Measurements from ENCODE around the gene RTN4RL1. TPM values are rescaled to one million over a fixed set of nuclear protein-coding genes. Genes with fewer than 3 reads are reported as not detected.
"Not testable (repeated sequence)": the region's sequence is repeated elsewhere in the genome, so short reads cannot be mapped to it uniquely, and the experiment has no call there.

The RTN4RL1 gene
- total RNA-seq, 4 donors from 2014 or later, result 7.3 to 12.6 (median 7.8) TPM

DNA sequence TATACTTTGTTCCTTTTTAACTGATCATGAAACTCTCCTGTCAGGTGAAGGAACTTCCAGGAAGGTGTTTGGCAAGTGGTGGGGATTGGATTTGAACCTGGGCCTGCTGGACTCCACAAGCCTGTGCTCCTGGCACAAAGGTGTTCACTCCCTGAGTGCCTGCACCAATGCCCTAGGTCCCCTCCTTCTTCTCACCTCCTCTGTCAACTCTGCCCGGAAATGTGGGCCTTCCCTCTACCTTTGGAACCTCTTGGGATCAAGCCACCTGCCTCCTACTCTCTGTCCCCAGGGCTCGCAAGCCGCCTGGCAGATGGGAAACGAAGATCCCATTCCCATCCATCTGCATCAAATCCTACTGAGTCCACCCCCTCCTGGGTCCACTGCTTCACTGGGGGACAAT lies 40.0 kb downstream of the RTN4RL1 start:
- Histone ChIP-seq H3K27me3 (no peaks in the 10 kb centered on the region), H3K27ac (no peak overlapping the region), H3K9me3 (no peaks in the 10 kb centered on the region), H3K4me1 (peaks cover 0 to 14% (median 0%) of the 10 kb centered on the region in 4 donors), H3K36me3 (no peaks in the 10 kb centered on the region), H3K4me3 (no peak overlapping the region)
- 91 to 95% methylated on average over 4 of the region's 4 CpGs for WGBS, 2 donors
- DNase-seq (ENCODE audit: low spot score in 2 of 2), result no peak
- no peak for TF ChIP-seq EP300 (IDR thresholded peaks at IDR 0.05)
- no peak for TF ChIP-seq POLR2A (IDR thresholded peaks at IDR 0.05)
- TF ChIP-seq, protein P1, sequence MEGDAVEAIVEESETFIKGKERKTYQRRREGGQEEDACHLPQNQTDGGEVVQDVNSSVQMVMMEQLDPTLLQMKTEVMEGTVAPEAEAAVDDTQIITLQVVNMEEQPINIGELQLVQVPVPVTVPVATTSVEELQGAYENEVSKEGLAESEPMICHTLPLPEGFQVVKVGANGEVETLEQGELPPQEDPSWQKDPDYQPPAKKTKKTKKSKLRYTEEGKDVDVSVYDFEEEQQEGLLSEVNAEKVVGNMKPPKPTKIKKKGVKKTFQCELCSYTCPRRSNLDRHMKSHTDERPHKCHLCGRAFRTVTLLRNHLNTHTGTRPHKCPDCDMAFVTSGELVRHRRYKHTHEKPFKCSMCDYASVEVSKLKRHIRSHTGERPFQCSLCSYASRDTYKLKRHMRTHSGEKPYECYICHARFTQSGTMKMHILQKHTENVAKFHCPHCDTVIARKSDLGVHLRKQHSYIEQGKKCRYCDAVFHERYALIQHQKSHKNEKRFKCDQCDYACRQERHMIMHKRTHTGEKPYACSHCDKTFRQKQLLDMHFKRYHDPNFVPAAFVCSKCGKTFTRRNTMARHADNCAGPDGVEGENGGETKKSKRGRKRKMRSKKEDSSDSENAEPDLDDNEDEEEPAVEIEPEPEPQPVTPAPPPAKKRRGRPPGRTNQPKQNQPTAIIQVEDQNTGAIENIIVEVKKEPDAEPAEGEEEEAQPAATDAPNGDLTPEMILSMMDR (IDR thresholded peaks at IDR 0.05), result no peak

DNA sequence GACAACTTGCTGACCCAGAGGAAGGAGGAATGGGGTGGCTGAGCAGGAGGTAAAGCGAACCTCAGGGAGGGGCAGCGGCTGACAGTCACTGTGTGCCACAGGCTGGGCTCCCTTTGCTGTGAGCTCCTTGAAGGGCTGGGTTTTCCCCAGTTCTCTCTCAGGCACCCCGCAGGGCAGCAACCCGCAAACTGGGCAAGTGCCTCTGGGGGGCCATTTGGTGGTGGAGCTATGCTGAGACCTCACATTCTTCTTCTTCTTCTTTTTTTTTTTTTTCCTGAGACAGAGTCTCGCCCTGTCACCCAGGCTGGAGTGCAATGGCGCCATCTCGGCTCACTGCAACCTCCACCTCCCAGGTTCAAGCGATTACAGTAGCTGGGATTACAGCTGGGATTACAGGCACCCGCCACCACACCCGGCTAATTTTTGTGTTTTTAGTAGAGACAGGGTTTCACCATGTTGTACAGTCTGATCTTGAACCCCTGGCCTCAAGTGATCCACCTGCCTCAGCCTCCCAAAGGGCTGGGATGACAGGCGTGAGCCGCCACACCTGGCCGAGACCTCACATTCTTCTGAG lies 42.3 kb downstream of the RTN4RL1 start:
- 75 to 84% methylated on average over 10 to 13 of the region's 13 CpGs for WGBS, 2 donors

DNA sequence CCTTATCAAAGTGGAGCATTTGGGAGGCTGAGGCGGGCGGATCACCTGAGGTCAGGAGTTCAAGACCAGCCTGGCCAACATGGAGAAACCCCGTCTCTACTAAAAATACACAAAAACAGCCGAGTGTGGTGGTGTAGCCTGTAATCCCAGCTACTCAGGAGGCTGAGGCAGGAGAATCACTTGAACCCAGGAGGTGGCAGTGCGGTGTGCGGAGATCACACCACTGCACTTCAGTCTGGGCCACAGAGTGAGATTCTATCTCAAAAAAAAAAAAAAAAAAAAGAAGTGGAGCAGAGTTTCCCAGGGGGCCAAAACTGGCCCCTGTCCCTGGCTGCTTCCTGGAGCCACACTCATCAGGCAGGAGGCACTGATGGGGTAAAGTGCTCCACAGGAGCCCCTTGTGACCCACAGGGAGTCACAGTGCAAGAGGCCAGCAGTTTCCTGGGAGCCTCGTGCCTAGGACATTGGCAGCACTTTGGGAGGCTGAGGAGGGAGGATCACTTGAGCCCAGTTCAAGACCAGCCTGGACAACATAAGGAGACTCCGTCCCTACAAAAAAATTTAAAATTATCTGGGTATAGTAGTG lies 44.4 kb downstream of the RTN4RL1 start:
- 83 to 84% methylated on average over 8 of the region's 8 CpGs for WGBS, 2 donors

More for the DNA sequence above, 42.3 kb downstream of the RTN4RL1 start:
- not testable (repeated sequence) for DNase-seq (ENCODE audit: low spot score in 2 of 2); H3K9me3 ChIP-seq; H3K27ac ChIP-seq; H3K36me3 ChIP-seq; H3K27me3 ChIP-seq; H3K4me3 ChIP-seq
- peaks cover 0 to 24% (median 0%) of the 10 kb centered on the region in 4 donors for H3K4me1 ChIP-seq

DNA sequence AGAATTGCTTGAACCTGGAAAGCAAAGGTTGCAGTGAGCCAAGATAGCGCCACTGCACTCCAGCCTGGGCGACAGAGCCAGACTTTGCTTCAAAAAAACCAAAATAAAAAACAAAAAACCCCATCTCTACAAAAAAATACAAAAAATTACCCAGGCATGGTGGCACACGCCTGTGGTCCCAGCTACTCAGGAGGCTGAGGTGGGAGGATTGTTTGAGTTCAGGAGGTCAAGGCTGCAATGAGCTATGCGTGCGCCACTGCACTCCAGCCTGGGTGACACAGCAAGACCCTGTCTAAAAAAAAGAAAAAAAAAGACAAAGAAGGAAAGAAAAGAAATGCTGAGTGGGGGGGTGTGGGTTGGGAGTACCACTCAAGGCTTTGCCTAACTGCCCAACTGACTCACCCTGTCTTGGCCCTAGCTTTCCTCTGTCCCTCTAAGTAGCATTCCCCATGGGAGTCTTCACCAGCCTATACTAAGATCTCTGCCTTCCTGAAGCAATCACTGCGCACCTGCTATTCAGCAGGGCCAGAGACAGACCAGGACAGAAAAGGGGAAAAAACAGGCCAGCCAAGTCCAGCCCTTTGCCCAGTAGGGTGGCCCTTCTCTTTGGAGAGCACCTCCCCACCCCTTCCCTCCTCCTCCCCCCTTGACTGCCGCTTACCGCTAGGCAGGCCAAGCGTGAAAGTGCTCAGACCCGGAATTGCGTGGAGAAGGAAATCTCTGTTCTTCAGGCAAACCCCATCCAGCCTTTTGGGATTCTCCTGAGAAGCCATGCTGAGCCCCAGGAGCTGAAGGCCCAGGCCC lies 45.8 kb downstream of the RTN4RL1 start:
- no peaks in the 10 kb centered on the region for H3K36me3 ChIP-seq
- H3K9me3 ChIP-seq, result no peaks in the 10 kb centered on the region
- no peak for DNase-seq (ENCODE audit: low spot score in 2 of 2)
- peaks cover 0 to 33% of the 10 kb centered on the region in 2 donors for H3K27me3 ChIP-seq
- H3K4me3 ChIP-seq, result no peak overlapping the region
- H3K4me1 ChIP-seq, result peaks cover 0 to 33% (median 0%) of the 10 kb centered on the region in 4 donors
- 65 to 73% methylated on average over 11 of the region's 11 CpGs for WGBS, 2 donors
- no peak overlapping the region for H3K27ac ChIP-seq
- TF ChIP-seq, protein P1 (IDR thresholded peaks at IDR 0.05), result no peak
- no peak for TF ChIP-seq POLR2A (IDR thresholded peaks at IDR 0.05)
- no peak for TF ChIP-seq EP300 (IDR thresholded peaks at IDR 0.05)

More for the DNA sequence above, 44.4 kb downstream of the RTN4RL1 start:
- Histone ChIP-seq H3K9me3 (no peaks in the 10 kb centered on the region), H3K4me3 (no peak overlapping the region), H3K27me3 (peaks cover 0 to 25% of the 10 kb centered on the region in 2 donors), H3K36me3 (no peaks in the 10 kb centered on the region), H3K4me1 (peaks cover 0 to 33% (median 0%) of the 10 kb centered on the region in 4 donors), H3K27ac (no peak overlapping the region)
- TF ChIP-seq POLR2A (IDR thresholded peaks at IDR 0.05), result no peak
- TF ChIP-seq, protein P1 (IDR thresholded peaks at IDR 0.05), result no peak
- no peak for TF ChIP-seq EP300 (IDR thresholded peaks at IDR 0.05)
- no peak for DNase-seq (ENCODE audit: low spot score in 2 of 2)

DNA sequence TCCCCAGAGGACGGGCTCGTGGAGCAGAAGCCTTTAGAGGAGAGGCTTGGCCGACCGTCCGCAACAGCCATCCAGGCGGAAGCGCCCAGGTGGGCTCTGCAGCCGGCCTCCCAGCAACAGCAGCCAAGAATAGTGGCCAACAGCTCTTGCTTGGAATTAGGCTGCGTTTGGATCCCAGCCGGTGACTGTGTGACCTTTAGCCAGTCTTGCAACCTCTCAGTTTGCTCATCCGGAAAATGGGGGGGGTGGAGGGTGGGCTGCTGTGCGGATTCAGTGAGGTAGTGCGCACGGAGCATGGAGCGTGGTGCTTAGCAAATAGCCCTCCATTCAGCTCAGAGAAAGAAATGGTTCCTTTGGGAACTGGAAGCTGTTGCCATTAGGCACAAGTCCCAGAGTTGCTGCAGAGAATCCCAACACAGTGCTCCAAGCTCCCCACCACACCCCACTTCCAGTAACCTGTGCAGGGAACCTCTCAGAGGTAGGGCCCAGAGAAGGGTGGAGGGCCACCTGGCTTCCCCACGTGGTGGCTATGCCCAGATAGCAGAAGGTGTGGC lies 46.7 kb downstream of the RTN4RL1 start:
- no peak for TF ChIP-seq EP300 (IDR thresholded peaks at IDR 0.05)
- TF ChIP-seq POLR2A (IDR thresholded peaks at IDR 0.05), result no peak
- TF ChIP-seq, protein P1 (IDR thresholded peaks at IDR 0.05), result no peak
- H3K27me3 ChIP-seq, result peaks cover 0 to 37% of the 10 kb centered on the region in 2 donors

More for the DNA sequence above, 46.7 kb downstream of the RTN4RL1 start:
- Histone ChIP-seq H3K4me1 (peaks cover 0 to 33% (median 0%) of the 10 kb centered on the region in 4 donors), H3K27ac (no peak overlapping the region), H3K9me3 (no peaks in the 10 kb centered on the region), H3K36me3 (no peaks in the 10 kb centered on the region), H3K4me3 (no peak overlapping the region)
- 50 to 52% methylated on average over 15 to 16 of the region's 16 CpGs for WGBS, 2 donors
- no peak for DNase-seq (ENCODE audit: low spot score in 2 of 2)

All from tibial nerve (tissue), 4 donors.